HG02642 (cell line): ENCODE measurements around the gene KRTAP5-5.
"Not testable (repeated sequence)": the region's sequence is repeated elsewhere in the genome, so short reads cannot be mapped to it uniquely, and the experiment has no call there.

Source experiments
- ATAC-seq: cut with Tn5 transposase; IDR thresholded peaks from one replicate; pipeline ENCODE4 v1.9.1; 2021; ENCODE audit warnings: mild to moderate bottlenecking; ENCODE audit not compliant: unreplicated experiment, poor library complexity

The KRTAP5-5 gene

DNA sequence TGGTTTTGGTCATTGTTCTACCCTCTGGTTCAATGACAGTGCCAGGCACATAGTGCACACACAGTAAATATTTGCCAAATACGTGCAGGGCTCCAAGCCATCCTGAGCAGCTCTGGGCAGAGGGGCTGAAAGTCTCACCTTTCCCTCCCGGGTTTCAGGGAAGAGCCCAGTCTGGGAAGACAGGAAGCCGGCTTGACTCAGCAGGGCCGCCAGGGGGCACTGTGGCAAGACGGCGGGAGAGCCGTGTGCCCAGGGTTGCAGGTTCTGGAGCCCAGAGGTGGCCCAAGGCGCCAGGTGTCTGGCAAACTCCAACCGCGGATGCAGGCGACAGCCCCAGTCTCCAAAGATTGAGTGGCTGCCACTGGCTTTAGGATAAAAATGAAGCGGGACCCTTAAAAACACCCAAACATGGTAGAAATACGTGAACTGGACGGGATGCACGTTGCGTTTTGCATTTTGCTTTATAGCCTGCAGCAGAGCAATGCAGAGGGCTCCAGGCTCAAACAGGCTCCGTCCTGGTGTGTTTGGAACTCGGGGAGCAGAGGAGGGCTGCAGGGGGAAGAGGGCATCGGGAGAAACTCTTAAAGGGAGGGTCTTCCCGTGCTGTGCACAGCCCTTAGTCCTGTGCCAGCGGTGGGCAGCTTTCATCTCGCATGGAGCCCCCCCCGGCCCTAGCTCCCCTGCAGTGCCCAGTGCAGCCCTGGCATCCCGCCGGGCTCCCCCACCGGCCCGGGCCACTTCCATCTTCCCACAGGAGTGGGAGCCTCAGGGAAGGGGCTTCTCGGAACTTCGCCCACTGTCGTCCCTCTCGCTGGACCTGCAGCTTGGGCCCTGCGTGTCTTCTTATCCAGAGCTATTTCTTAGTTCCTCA lies 10.7 kb downstream of the KRTAP5-5 start:
- ATAC-seq = no peak

DNA sequence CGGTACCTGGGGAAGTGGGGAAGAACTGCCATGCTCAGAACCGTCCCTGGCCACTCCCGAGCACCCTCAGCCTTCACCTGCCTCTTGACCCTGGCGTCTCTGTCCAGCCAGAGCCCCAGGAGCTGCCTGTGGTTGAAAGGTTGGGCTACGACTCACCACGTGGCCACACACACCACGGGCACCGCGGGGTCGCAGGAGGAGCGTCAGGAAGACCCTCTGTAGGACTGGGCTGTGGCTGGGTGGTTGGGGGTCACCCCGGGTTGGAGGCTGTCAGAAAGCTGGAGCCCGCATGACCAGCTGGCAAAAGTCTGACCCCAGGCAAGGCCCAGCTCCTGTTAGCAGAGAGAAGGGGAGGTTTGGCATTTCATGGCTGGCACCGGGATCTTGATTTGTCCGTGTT lies 11.5 kb downstream of the KRTAP5-5 start:
- ATAC-seq = no peak

DNA sequence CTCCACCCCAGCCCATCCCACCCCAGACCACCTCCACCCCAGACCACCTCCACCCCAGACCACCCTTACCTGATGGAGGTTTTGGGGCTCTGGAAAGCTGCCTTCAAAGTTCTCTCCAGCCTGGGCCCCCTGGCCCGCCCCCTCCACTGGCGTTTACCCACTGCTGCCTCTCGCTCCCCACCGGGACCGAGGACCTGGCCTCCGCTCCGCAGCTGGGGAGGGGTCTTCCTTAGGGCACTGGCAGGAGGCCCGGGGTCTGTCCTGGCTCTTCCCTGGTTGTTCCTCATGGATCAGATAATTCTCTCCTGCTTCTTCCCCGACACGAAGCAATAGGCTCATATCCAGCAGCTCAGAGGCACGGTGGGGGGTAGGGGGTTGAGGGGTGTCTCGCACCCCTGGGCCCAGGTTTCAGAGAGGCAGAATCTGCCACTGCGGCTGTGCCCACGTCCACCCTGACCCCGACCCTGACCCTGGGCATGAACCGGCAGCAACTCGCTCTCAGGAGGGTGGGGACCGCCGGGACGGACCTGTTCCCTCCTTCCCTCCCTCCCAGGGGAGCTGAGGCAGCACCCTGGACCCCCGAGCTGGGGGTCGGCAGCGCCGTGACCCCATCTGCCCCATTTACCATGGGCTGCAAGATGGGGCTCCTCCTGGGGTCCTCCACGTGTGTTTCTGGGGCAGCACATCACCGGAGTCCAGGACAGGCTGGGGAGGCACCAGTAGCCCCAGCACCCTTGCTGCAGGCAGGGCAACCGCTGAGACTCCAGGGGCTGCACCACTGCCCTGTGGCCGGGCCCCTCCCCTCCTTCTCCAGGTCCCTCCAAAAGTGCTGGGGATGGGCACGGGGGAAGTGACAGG lies 12.9 kb downstream of the KRTAP5-5 start:
- ATAC-seq = no peak

DNA sequence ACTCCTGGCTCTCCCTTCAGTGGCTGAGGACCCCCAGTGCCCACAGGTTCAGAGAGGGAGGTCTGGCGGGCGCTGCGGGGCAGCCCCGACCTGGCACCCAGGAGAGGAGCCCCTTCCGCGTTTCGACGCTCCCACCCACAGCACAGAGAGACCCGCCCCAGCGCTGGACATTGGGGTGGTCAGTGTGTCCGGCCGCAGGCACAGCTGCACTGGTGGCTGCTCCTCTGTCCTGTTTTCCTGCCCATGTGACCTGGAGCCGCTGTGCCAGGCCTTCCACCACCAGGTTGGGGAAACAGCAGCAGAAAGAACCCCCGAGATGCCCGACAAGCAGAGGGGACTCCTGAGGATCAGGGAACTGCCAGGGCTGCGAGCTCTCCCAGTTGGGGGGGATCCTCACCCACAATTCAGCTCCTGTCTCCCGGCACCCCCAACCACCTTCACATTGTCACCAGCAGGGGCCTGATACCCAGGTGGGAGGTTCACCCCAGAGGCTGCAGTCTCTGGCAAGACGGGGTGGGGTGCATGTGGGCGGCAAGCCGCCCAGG lies 13.6 kb downstream of the KRTAP5-5 start:
- no peak for ATAC-seq

DNA sequence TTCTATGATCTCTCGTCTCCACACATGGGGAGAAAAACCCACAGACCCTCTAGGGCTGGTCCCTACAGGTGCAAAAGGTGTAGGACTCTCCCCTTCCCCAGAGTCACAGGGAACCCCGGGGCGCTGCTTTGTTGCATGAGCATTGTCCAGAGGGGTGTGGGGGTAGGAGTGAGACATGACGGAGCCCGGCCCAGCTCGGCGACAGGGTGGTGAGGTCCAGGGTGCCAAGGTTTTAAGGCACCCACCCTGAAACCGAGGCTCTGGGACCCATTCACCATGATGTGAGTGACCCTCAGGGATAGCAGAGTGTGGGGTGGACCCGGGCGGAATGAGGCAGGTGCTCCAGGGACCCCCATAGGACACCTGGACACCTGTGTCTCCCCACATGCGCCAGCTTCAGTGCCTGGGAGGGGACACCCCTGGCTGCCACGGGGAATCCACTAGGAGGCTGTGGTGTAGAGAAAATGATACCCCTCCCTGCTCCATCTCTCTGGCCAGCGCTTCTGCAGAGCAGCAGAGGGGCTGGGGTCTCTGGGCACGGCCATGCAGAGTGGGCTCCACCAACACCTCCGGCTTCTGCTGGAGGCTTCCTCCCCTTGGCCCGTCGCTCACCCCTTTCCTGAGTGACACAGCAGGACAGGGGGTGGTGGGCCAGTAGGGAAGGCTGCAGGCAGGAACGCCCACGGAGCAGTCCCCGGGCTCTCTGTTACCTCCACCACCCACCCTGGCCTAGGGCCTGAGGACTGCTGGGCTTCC lies 15.2 kb downstream of the KRTAP5-5 start:
- ATAC-seq = no peak

DNA sequence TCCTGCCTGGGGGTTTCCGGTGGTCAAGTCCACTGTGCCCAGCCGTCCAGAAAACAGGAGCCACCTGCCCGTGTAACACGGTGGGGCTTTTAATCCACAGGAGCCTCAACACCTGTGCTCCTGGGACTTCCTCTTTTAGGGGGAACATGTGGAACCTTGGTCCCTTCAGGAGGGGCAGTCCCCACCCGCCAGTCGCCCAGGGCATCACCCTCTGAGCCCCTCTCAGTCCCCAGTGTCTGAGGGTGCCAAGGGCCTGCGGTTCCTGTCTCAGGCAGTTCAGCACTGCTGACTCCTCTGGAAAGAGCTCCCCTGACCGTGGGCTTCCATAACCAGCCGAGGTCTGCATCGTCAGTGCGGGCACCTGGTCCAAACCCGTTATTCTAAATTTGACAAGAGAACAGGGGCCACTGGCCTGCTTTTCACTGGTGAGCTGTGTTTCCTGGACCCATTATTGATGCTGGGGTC lies 15.8 kb downstream of the KRTAP5-5 start:
- ATAC-seq = no peak

DNA sequence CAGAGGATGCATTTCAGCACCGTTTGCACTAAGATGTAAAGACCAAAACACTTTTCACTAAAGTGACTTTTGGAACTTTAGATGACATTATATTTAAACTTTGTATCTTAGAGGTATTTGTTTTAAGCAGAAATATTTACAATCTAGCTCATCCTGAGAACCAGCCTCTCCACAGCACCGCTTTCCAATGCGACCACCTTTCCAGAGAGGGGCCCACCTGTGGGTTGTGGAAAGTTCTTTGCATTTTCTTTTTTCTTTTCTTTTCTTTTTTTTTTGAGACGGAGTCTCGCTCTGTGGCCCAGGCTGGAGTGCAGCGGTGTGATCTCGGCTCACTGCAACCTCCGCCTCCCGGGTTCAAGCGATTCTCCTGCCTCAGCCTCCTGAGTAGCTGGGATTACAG lies 17.0 kb downstream of the KRTAP5-5 start:
- ATAC-seq = not testable (repeated sequence)

DNA sequence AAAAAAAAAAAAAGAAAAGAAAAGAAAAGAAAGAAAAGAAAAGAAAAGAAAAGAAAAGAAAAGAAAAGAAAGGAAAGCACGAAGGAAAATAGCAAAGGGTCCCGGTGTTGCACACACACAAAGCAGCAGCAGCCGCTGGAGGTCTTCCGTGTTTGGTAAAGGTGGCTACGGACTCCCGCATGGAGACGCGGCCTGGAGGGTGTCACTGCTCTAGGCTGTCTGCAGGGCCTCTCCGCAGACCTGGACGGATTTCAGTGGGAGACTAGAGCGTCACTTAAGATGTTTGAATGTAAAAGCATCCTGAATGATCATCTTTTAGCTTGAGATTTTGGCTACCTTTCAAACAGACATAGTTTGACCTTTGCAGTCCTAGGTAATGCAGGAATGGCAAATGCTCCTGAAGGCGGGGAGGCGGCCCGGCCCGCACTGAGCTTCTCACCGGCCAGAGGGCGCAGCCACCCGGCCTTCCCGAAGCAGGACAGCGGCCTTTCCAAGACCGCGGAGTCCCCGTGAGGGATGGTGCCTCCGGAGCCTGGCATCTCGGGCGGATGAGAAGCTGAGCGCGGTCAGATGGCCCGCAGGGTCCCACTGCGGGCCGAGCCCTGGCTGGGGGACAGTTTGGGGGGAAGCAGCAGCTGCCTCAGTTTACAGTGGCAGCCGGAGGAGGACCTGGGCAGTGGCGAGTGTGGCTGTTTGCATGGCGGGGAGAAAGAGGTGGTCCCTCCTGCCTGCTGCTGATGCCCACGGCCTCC lies 18.5 kb downstream of the KRTAP5-5 start:
- ATAC-seq = no peak

DNA sequence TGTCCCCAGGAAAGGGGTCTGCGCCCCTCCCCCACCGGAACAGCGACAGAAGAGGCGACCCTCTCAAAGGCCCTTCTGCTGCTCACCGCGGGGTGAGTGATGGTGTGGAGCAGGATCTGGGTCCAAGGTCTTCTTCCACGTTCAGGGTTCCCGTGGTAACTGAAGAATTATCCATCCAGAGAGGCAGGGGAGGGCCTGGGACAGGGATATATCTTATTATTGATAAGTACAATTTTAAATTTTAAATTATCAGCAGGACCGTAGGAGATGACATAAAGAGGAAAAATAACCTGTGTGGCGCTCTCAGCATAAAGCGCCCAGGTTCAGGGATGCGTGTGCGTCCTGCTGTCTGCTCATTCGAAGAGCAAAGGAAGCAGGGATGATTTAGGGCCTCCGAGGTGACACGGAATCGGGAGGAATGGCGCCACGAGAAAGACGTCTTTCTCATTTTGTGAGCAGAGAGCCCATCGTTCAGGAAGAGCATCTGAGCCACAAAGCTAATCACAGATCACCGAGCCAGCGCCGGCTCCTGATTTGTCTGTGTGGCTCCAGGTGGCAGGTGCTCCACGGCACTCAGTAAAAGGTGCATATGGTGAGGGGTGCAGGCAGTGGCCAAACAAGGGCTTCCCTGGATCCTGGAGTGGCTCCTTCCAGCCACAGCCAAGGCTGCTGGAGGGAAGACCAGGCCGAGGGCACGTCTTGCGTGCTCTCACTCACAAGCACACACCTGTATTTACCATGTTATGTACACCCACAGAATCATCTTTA lies 19.3 kb downstream of the KRTAP5-5 start:
- no peak for ATAC-seq

DNA sequence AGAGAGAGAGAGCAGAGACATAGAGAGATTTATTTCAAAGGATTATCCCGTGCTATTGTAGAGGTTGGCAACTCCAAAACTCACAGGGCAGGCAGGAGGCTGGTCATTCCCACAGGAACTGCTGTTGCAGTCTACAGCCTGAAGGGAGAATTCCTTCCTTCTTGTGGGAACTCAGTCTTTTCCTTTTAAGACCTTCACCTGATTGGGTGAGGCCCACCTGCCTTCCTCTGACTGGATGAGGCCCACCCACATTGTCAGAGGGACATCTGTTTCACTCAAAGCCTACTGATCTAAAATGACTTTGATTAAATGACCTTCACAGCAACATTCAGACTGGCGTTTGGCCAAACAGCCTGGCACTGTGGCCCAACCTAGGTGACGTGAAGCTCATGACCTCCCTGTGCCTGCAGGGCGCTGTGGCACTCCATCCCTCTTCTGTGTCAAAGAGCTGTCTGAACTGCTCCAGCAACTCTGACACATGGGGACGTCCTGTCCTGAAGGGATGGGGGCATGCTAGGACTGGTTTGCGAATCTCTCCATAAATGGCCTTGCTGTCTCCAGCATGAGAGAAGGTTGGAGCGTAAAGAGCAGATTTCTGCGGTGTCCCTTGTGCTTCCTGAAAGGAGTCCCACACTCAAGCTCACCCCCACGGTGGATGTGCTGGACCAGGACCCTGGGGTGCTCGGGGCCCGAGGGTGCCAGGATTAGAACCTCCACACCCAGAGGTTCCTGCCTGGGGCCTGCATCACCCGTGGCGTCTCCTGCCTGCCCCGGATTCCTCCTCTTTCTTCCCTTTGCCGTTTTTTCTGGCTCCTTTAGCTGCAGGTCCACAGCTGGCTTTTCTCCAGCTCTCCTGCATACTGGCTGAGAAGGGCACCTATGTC lies 20.7 kb downstream of the KRTAP5-5 start:
- no peak for ATAC-seq

DNA sequence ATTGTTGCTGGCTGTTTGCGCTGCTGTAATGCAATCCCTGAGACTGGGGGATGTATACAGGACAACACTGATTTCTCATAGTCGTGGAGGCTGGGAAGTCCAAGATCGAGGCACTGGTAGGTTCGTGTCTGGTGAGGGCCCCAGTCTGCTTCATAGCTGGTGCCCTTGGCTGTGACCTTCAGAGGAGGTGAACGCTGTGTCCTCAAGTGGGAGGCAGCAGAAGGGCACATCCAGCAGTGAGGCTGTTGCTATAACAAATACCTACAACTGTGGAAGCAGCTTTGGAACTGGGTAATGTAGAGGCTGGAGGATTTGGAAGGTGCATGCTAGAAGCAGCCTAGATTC lies 21.3 kb downstream of the KRTAP5-5 start:
- no peak for ATAC-seq

DNA sequence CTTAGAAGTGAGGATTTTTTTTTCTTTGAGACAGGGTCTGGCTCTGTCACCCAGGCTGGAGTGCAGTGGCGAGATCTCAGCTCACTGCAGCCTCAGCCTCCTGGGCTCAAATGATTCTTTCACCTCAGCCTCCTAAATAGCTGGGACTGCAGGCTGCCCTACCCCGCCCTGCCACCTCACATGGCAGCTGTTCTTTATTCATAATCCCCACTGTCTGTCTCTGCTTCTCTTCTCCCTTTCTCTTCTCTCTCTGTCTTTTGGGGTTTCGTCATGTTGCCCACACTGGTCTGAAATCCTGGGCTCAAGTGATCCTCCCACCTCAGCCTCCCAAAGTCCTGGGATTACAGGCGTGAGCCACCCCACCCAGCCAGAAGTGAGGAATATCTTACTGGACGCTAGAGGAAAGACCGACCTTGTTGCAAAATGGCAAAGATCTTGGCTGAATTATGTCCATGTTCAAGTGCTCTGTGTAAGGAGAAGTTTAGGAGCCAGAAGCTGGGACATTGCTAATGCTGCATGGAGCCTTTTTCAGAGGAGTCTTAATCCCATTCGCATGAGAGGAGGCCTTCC lies 21.9 kb downstream of the KRTAP5-5 start:
- no peak for ATAC-seq

DNA sequence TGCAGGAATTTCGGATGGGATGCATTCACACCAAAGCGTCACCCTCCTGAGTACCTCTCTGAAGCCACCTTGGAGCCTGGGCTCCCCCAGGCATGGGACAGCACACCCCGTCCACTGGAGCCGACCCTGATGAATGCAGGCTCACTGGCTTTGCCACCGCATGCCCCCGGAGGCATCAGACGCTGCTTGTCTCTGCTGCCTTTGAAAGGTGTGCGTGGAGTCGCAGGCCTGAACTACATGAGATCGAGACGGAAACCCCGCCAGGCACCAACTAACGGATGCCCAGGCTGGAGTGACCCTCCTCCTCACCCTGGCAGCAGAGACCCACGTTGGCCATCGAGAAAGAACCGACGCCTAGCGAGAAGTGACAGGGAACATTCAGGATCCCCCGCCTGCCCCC lies 22.5 kb downstream of the KRTAP5-5 start:
- no peak for ATAC-seq

DNA sequence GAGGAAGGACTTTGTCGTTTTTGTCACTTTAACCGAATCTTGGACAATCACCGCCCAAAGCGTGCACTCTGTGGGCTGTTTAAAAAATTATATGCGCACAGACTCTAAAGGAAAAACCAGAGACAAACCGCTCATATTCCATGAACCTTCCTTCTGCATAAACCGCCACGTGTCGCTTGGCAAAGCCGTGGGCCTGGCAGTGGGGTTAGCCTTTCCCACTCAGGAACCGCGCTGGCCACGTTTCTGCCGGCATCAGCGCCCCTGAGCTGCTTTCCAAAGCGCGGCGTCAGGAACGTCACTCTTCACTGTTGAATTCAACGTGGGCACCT lies 22.8 kb downstream of the KRTAP5-5 start:
- no peak for ATAC-seq

DNA sequence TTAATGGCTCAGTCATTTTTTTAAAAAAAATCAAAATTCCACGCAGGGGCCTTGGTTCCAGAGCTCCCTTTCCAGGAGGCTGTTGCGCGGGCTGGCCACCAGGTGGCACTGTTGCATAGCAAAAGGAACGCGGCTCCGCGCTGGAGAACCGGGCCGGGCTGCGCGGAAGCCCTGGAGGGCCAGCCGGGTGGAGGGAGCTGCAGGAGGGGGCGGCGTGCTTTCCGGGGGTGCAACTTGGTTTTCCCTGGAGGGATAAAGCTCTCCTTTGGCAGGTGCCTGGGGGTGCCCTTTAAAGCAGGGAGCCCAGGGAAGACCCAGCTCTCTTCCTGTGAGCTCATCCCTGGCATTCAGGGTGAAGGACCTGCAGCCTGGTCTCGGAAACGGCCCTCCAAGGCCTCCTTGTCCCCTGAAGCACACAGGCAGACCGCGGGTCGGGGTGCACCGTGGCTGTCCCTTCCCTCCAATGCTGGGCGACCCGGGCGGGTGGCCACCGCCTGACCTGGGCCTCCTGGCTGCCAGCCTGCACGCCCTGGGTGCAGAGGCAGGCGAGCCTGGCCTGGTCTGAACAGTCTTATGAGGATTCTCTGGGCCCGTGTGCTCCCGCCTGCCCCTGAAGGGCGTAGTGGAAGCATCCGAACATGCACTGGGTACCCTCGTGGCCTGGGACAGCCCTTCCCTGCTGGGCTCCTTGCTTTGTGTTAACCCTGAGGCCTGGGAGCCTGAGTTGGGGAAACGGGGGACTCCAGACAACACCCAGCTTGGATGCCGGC lies 23.4 kb downstream of the KRTAP5-5 start:
- no peak for ATAC-seq

DNA sequence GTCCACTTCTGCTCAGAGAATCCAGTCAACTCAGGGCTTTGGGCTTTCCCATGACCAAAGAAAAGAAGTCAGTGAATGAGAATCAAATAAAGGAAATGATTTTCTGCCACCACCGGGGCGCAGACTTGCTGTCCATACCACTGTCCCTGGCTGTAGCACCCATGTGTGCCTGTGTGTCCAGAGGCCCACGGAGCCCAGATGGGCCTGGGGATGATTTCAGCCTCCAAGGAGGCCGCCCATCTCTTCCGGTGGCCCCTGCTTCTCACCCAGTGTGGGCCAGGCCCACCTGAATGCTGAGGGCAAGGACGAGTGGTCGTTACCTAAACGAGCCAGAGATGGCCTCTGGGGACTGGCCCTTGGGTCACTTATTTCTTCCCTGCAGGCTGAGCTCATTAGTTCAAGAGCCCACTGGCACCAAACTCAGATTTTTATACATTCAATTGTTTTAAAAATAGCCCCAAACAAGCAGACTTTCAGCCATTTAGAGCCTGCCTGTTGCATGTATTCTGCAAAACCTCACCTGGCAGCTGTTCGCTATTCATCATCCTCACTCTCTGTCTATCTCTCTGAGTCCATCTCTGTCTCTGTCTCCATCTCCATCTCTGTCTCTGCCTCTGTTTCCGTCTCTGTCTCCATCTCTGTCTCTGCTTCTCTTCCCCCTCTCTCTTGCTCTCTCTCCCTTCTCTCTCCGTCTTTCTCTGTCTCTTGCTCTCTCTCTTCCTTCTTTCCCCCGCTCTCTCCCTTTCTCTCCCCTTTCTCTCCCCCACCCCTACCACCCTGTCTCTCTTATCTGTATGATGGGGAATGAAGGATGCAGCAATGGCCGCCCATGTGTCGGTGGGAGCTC lies 24.2 kb downstream of the KRTAP5-5 start:
- ATAC-seq = no peak
